Muscle of leg (tissue), 11 donors: ENCODE measurements around the gene ZDHHC11. TPM values are rescaled to one million over a fixed set of nuclear protein-coding genes. Genes with fewer than 3 reads are reported as not detected.
"Not testable (repeated sequence)": the region's sequence is repeated elsewhere in the genome, so short reads cannot be mapped to it uniquely, and the experiment has no call there.

Experiments used
- DNase-seq: peaks from one replicate; pipeline ENCODE4 v3.0.0; 2013
- H3K27ac ChIP-seq: one replicate; pipeline ENCODE4 v1.5.1; 2013; ENCODE audit warnings: mild to moderate bottlenecking, low read length, control low read depth
- H3K27me3 ChIP-seq: one replicate; pipeline ENCODE4 v1.6.1; 2013; ENCODE audit warnings: low read length; ENCODE audit not compliant: control insufficient read depth, insufficient read depth
- H3K36me3 ChIP-seq: one replicate; pipeline ENCODE4 v1.6.1; 2013; ENCODE audit warnings: low read length; ENCODE audit not compliant: control insufficient read depth, insufficient read depth
- H3K4me1 ChIP-seq: one replicate; pipeline ENCODE4 v1.6.1; 2013; ENCODE audit warnings: low read length; ENCODE audit not compliant: control insufficient read depth, insufficient read depth
- H3K4me3 ChIP-seq: one replicate; pipeline ENCODE4 v1.5.1; 2013; ENCODE audit warnings: low read length, control low read depth
- H3K9me3 ChIP-seq: replicated peaks from 2 replicates; pipeline ENCODE4 v1.6.1; 2013; ENCODE audit warnings: low read depth, low read length; ENCODE audit not compliant: control insufficient read depth
- WGBS: methylation state at CpG from one replicate; pipeline ENCODE4 v1.1.5; 2013; ENCODE audit warnings: missing lambda C conversion rate; ENCODE audit not compliant: insufficient coverage; 5-methylcytosine and 5-hydroxymethylcytosine counted together
- polyA plus RNA-seq, 8 donors: library from polyadenylated mRNA; unstranded; fragments of 120-200 nt; gene quantifications; one replicate each; pipeline versions ENCODE4 v1.2.1 to v1.2.3, GENCODE V29; 2013; ENCODE audit warnings: inconsistent platforms in 1 of 8, low replicate concordance in 1 of 8; ENCODE audit not compliant: insufficient read length in 8 of 8, insufficient read depth in 1 of 8
- total RNA-seq: library from RNA; stranded (reverse); fragments of 120-200 nt; gene quantifications from one replicate; pipeline ENCODE4 v1.2.4, GENCODE V29; 2013

Gene ZDHHC11
- total and polyA plus RNA-seq, 9 donors: 2.8 to 24.9 (median 10.5) TPM

DNA sequence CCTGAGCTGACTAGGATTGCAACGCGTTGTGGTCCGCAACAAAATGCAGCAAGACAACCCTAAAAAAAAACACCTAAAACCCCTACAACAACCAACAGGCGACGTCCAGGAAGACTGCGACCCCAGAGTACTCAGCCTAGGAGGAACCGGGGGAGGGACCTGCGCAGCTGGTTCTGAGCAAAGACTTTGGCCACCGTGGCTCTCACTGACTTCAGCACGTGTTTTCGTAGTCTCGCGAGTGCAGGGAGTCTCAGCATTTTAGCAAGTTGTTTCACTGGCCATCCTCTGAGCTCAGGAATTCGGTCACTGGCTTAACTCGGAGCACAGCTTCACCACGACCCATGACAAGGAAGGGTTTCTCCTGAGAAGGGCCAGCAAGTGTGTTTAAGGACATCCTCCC is 8.6 kb upstream of the ZDHHC11 start:
- Histone ChIP-seq H3K27me3 (peaks cover 2% of the 10 kb centered on the region), H3K4me1 (peaks cover 4% of the 10 kb centered on the region), H3K36me3 (peaks cover 33% of the 10 kb centered on the region), H3K27ac (no peak overlapping the region), H3K9me3 (no peaks in the 10 kb centered on the region), H3K4me3 (no peak overlapping the region)
- 67% methylated on average over 16 of the region's 16 CpGs for WGBS
- peak; percentile 38 for DNase-seq

- H3K36me3 ChIP-seq: peaks cover 26% of the 10 kb centered on the region
- H3K4me1 ChIP-seq: peaks cover 4% of the 10 kb centered on the region
- WGBS: 78% methylated on average over 9 of the region's 11 CpGs
- H3K9me3 ChIP-seq: no peaks in the 10 kb centered on the region
- peaks cover 2% of the 10 kb centered on the region for H3K27me3 ChIP-seq
- no peak for DNase-seq
- no peak overlapping the region for H3K27ac ChIP-seq
- no peak overlapping the region for H3K4me3 ChIP-seq
Observed at GRCh38 chr5:858726-859125, 7.9 kb upstream of the ZDHHC11 start.

- Histone ChIP-seq H3K27ac (no peak overlapping the region), H3K4me3 (no peak overlapping the region), H3K9me3 (no peaks in the 10 kb centered on the region), H3K36me3 (peaks cover 8% of the 10 kb centered on the region), H3K4me1 (no peaks in the 10 kb centered on the region), H3K27me3 (peaks cover 10% of the 10 kb centered on the region)
- no peak for DNase-seq
- WGBS: 84% methylated on average over 16 of the region's 16 CpGs
Observed at GRCh38 chr5:856531-857425, 6.0 kb upstream of the ZDHHC11 start.

DNA sequence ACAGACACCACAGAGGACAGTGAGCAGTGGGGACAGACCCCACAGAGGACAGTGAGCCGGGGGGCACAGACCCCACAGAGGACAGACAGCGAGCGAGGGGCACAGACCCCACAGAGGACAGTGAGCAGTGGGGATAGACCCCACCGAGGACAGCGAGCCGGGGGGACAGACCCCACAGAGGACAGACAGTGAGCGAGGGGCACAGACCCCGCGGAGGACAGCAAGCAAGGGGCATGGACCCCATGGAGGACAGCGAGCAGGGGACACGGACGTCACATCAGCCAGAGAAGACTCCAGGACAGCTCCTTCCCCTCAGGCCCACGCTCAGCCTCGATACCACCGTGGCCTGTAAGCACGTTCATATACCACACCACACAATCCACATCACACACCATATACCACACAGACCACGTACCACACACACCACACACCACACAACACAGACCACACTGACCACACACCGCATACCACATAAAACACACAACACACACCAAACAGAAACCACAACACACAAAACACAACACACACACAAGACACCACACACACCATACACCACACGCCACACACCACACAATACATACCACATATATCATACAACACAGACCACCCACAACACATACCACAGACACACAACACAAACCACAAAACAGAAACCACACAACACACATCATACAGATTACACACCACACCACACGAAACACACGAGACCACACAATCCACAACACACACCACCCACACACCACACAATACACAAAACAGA is 5.2 kb upstream of the ZDHHC11 start:
- H3K27ac ChIP-seq: no peak overlapping the region
- no peaks in the 10 kb centered on the region for H3K9me3 ChIP-seq
- DNase-seq: no peak
- H3K4me3 ChIP-seq: no peak overlapping the region
- peaks cover 1% of the 10 kb centered on the region for H3K4me1 ChIP-seq
- 73% methylated on average over 21 of the region's 21 CpGs for whole genome bisulfite sequencing
- H3K27me3 ChIP-seq: peaks cover 18% of the 10 kb centered on the region
- peaks cover 3% of the 10 kb centered on the region for H3K36me3 ChIP-seq

GRCh38 chr5:854966-855743 is 4.4 kb upstream of the ZDHHC11 start:
- Histone ChIP-seq H3K9me3 (no peaks in the 10 kb centered on the region), H3K4me1 (peaks cover 9% of the 10 kb centered on the region), H3K4me3 (no peak overlapping the region), H3K36me3 (peaks cover 3% of the 10 kb centered on the region), H3K27ac (no peak overlapping the region), H3K27me3 (peaks cover 23% of the 10 kb centered on the region)
- DNase-seq: no peak
- 89% methylated on average over 32 of the region's 32 CpGs for WGBS

- no peak overlapping the region for H3K4me3 ChIP-seq
- H3K27ac ChIP-seq: no peak overlapping the region
- WGBS: 81% methylated on average over 13 of the region's 13 CpGs
- H3K4me1 ChIP-seq: peaks cover 18% of the 10 kb centered on the region
- peaks cover 23% of the 10 kb centered on the region for H3K27me3 ChIP-seq
- H3K36me3 ChIP-seq: no peaks in the 10 kb centered on the region
- no peaks in the 10 kb centered on the region for H3K9me3 ChIP-seq
- no peak for DNase-seq
Observed at GRCh38 chr5:854217-854616, 3.4 kb upstream of the ZDHHC11 start.

GRCh38 chr5:853416-854090 is 2.8 kb upstream of the ZDHHC11 start:
- H3K36me3 ChIP-seq, DNase-seq: not testable (repeated sequence)
- WGBS: 85% methylated on average over 18 of the region's 18 CpGs

DNA sequence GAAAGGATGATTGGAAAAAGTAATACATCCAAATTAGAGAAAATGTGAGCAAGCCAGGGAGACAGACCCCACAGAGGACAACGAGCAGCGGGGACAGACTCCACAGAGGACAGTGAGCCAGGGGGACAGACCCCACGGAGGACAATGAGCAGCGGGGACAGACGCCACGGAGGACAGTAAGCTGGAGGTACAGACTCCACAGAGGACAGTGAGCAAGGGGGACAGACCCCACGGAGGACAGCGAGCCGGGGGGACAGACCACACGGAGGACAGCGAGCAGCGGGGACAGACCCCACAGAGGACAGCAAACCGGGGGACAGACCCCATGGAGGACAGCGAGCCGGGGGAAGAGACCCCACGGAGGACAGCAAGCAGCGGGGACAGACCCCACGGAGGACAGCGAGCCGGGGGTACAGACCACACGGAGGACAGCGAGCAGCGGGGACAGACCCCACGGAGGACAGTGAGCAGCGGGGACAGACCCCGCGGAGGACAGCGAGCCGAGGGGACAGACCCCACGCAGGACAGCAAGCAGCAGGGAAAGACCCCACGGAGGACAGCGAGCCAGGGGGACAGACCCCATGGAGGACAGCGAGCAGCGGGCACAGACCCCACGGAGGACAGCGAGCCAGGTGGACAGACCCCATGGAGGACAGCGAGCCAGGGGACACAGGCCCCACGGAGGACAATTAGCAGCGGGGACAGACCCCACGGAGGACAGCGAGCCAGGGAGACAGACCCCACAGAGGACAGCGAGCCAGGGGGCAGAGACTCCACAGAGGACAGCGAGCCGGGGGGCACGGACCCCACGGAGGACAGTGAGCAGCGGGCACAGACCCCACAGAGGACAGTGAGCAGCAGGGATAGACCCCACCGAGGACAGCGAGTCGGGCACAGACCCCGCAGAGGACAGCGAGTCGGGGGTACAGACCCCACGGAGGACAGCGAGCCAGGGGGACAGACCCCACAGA is 1.9 kb upstream of the ZDHHC11 start:
- H3K4me3 ChIP-seq: no peak overlapping the region
- WGBS: 89% methylated on average over 55 of the region's 55 CpGs

More at GRCh38 chr5:853416-854090, 2.8 kb upstream of the ZDHHC11 start:
- H3K27ac ChIP-seq, H3K4me3 ChIP-seq, H3K9me3 ChIP-seq: not testable (repeated sequence)
- H3K27me3 ChIP-seq: peaks cover 23% of the 10 kb centered on the region
- H3K4me1 ChIP-seq: peaks cover 18% of the 10 kb centered on the region

DNA sequence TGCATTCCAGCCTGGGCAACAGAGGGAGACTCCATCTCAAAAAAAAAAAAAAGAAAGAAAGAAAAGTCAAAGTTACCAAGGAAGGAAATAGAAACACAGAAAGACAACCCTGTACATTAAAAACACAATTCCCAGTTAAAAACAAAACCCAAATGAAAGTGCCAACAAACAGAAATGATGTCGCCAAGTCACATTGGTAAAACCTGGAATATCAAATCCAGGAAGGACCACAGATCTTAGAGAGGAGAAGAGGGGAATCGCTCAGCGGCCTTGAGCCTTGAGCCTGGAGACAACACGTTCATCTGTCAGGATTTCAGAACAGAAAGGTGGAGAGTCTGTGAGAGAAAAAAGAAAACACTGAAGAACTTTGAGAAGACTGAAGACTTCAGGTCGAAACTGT is 1.2 kb upstream of the ZDHHC11 start:
- no peaks in the 10 kb centered on the region for H3K36me3 ChIP-seq
- H3K9me3 ChIP-seq: no peaks in the 10 kb centered on the region
- 52% methylated on average over 5 of the region's 5 CpGs for WGBS
- no peak overlapping the region for H3K27ac ChIP-seq
- H3K27me3 ChIP-seq: peaks cover 23% of the 10 kb centered on the region
- DNase-seq: no peak
- no peak overlapping the region for H3K4me3 ChIP-seq
- H3K4me1 ChIP-seq: peaks cover 18% of the 10 kb centered on the region

More for the DNA sequence above, 1.9 kb upstream of the ZDHHC11 start:
- Histone ChIP-seq H3K9me3 (no peaks in the 10 kb centered on the region), H3K27me3 (peaks cover 23% of the 10 kb centered on the region), H3K27ac (no peak overlapping the region), H3K36me3 (no peaks in the 10 kb centered on the region), H3K4me1 (peaks cover 18% of the 10 kb centered on the region)
- DNase-seq: no peak
